ENCODE measurements around the gene CLMN. TPM values are rescaled to one million over a fixed set of nuclear protein-coding genes. Genes with fewer than 3 reads are reported as not detected.

The CLMN gene
- total and polyA plus RNA-seq, 9 of the 15 experiments (the other 6 are each of a cell fraction or from before 2014, with no cell fraction given): 0.01 to 0.18 (median 0.07) TPM; not detected in 4

- WGBS (ENCODE audit: insufficient coverage, low coverage, missing lambda C conversion rate): 7% methylated on average over 1 of the region's 1 CpG
- POLR2A ChIA-PET: no interaction called here
- Histone ChIP-seq H4K20me1 (replicated peaks; ENCODE audit: control insufficient read depth, insufficient read depth, low read length) (no peaks in the 10 kb centered on the region), H3K9me1 (ENCODE audit: control insufficient read depth, insufficient read depth, low read length) (no peaks in the 10 kb centered on the region), H2AFZ (ENCODE audit: low read depth, low read length) (no peak overlapping the region), H3K27me3 (ENCODE audit: control insufficient read depth in 2 of 2, insufficient read depth in 2 of 2, low read length in 2 of 2) (peaks cover 3 to 8% of the 10 kb centered on the region in 2 experiments; a peak in 4 of 5 replicates), H3K9me3 (replicated peaks; ENCODE audit: control insufficient read depth, insufficient read depth, low read depth, low read length) (no peaks in the 10 kb centered on the region), H3K27ac (ENCODE audit: extremely low read depth, low read depth, low read length) (no peak overlapping the region), H3K4me3 (no peak overlapping the region), H3K9ac (ENCODE audit: insufficient read depth in 1 of 2, low read depth in 2 of 2, low read length in 2 of 2) (no peak overlapping the region), H3K4me1 (replicated peaks in 1 of 2; ENCODE audit: control insufficient read depth in 2 of 2, insufficient read depth in 2 of 2, low read length in 2 of 2) (no peaks in the 10 kb centered on the region), H3K79me2 (ENCODE audit: control insufficient read depth, insufficient read depth, low read length) (no peaks in the 10 kb centered on the region), H3K36me3 (ENCODE audit: control insufficient read depth, insufficient read depth, low read length) (no peaks in the 10 kb centered on the region), H3K4me2 (ENCODE audit: insufficient read depth, low read length) (no peak overlapping the region)
- BruUV-seq (replicated peaks): no TSS peak
- CTCF ChIA-PET (ENCODE audit: low intra/inter-chr PET ratio): no interaction called here
- ATAC-seq (no peak), FAIRE-seq (no peak), DNase-seq (ENCODE audit: extremely low read depth in 1 of 4, low spot score in 3 of 4) (no peak)
- no peak for TF ChIP-seq ZNF395 (CRISPR knock-in tag; IDR thresholded peaks at IDR 0.05)
- TF ChIP-seq CCNT2 (IDR thresholded peaks at IDR 0.05; ENCODE audit: borderline replicate concordance, extremely low read depth, insufficient read length, low read depth, low read length): no peak
- no peak for TF ChIP-seq GTF2F1 (IDR thresholded peaks at IDR 0.05; ENCODE audit: low read depth, low read length)
- no peak for TF ChIP-seq ZNF740 (CRISPR knock-in tag; IDR thresholded peaks at IDR 0.05)
- TF ChIP-seq ZNF740 (tag; IDR thresholded peaks at IDR 0.05): no peak
- no peak for TF ChIP-seq ZBTB40 (IDR thresholded peaks at IDR 0.05)
- no peak for TF ChIP-seq ZBTB40 (CRISPR knock-in tag; IDR thresholded peaks at IDR 0.05)
- no peak for TF ChIP-seq KLF6 (CRISPR knock-in tag; IDR thresholded peaks at IDR 0.05; ENCODE audit: borderline replicate concordance)
- no peak for TF ChIP-seq OTX1 (CRISPR knock-in tag; IDR thresholded peaks at IDR 0.05)
- TF ChIP-seq ZNF507 (tag; conservative IDR thresholded peaks at IDR 0.05): no peak
- TF ChIP-seq NFYB (IDR thresholded peaks at IDR 0.05; ENCODE audit: extremely low read depth, insufficient read length): no peak
- in situ Hi-C loops (cut with MboI) (no loop called here), intact Hi-C loops (cut with micrococcal nuclease) (no loop called here)
These were observed 76.8 kb downstream of the CLMN start for GRCh38 chr14:95242870-95243269.

Measured in K562 (cell line).